Activated naive CD8-positive, alpha-beta T cell (primary cell): ENCODE measurements around the gene PPWD1.

Experiments used
- H3K27ac Mint-ChIP-seq: one replicate; pipeline ENCODE4 v1.8.0; 2021; ENCODE audit warnings: mixed read lengths
- H3K27me3 Mint-ChIP-seq: one replicate; pipeline ENCODE4 v1.8.0; 2021; ENCODE audit warnings: mixed read lengths
- H3K36me3 Mint-ChIP-seq: one replicate; pipeline ENCODE4 v1.8.0; 2021; ENCODE audit warnings: mixed read lengths
- H3K4me1 Mint-ChIP-seq: one replicate; pipeline ENCODE4 v1.8.0; 2021; ENCODE audit warnings: low read depth, mixed read lengths
- H3K4me3 Mint-ChIP-seq: one replicate; pipeline ENCODE4 v1.8.0; 2021; ENCODE audit warnings: mild to moderate bottlenecking, mixed read lengths
- H3K9me3 Mint-ChIP-seq: one replicate; pipeline ENCODE4 v1.8.0; 2021; ENCODE audit warnings: low read depth, mixed read lengths

Gene PPWD1

GRCh38 chr5:65562731-65563701 is at the start of gene PPWD1, which contains the start of gene CENPK:
PPWD1 (plus strand) TSS chr5:65563296; CDS start chr5:65563311, 15 bp downstream.
CENPK (minus strand) TSS chr5:65563168; CDS start chr5:65554907, 8,261 bp downstream.
- H3K4me1 Mint-ChIP-seq, result peaks cover 70% of the 10 kb centered on the region
- no peaks in the 10 kb centered on the region for H3K9me3 Mint-ChIP-seq
- peak within 1 kb of the TSS; percentile 99 for H3K27ac Mint-ChIP-seq
- peaks cover 9% of the 10 kb centered on the region for H3K36me3 Mint-ChIP-seq
- peak within 1 kb of the TSS; percentile 98 for H3K4me3 Mint-ChIP-seq
- H3K27me3 Mint-ChIP-seq, result no peaks in the 10 kb centered on the region

GRCh38 chr5:65525726-65526125 is 37.4 kb upstream of the PPWD1 start:
- no peaks in the 10 kb centered on the region for H3K9me3 Mint-ChIP-seq
- H3K4me3 Mint-ChIP-seq, result no peak overlapping the region
- H3K27me3 Mint-ChIP-seq, result no peaks in the 10 kb centered on the region
- H3K36me3 Mint-ChIP-seq, result peaks cover 13% of the 10 kb centered on the region
- H3K27ac Mint-ChIP-seq, result no peak overlapping the region
- no peaks in the 10 kb centered on the region for H3K4me1 Mint-ChIP-seq

GRCh38 chr5:65530904-65531303 is 32.2 kb upstream of the PPWD1 start:
- Mint-ChIP-seq H3K9me3 (no peaks in the 10 kb centered on the region), H3K36me3 (peaks cover 5% of the 10 kb centered on the region), H3K4me1 (no peaks in the 10 kb centered on the region), H3K4me3 (no peak overlapping the region), H3K27me3 (no peaks in the 10 kb centered on the region), H3K27ac (no peak overlapping the region)

- H3K27me3 Mint-ChIP-seq, result no peaks in the 10 kb centered on the region
- H3K27ac Mint-ChIP-seq, result no peak overlapping the region
- no peaks in the 10 kb centered on the region for H3K4me1 Mint-ChIP-seq
- peaks cover 8% of the 10 kb centered on the region for H3K36me3 Mint-ChIP-seq
- no peaks in the 10 kb centered on the region for H3K9me3 Mint-ChIP-seq
- H3K4me3 Mint-ChIP-seq, result no peak overlapping the region
These were observed 27.5 kb upstream of the PPWD1 start for GRCh38 chr5:65535529-65535987.

GRCh38 chr5:65539827-65540226 is 23.3 kb upstream of the PPWD1 start:
- H3K27ac Mint-ChIP-seq, result no peak overlapping the region
- no peak overlapping the region for H3K4me3 Mint-ChIP-seq
- H3K9me3 Mint-ChIP-seq, result no peaks in the 10 kb centered on the region
- H3K4me1 Mint-ChIP-seq, result peaks cover 4% of the 10 kb centered on the region
- H3K36me3 Mint-ChIP-seq, result peaks cover 20% of the 10 kb centered on the region
- H3K27me3 Mint-ChIP-seq, result no peaks in the 10 kb centered on the region

GRCh38 chr5:65544473-65544872 is 18.6 kb upstream of the PPWD1 start:
- H3K4me3 Mint-ChIP-seq, result no peak overlapping the region
- H3K27me3 Mint-ChIP-seq, result no peaks in the 10 kb centered on the region
- H3K36me3 Mint-ChIP-seq, result peaks cover 17% of the 10 kb centered on the region
- no peaks in the 10 kb centered on the region for H3K9me3 Mint-ChIP-seq
- no peak overlapping the region for H3K27ac Mint-ChIP-seq
- H3K4me1 Mint-ChIP-seq, result peaks cover 4% of the 10 kb centered on the region

- H3K36me3 Mint-ChIP-seq, result peaks cover 21% of the 10 kb centered on the region
- H3K4me1 Mint-ChIP-seq, result peaks cover 4% of the 10 kb centered on the region
- no peak overlapping the region for H3K27ac Mint-ChIP-seq
- no peaks in the 10 kb centered on the region for H3K9me3 Mint-ChIP-seq
- no peaks in the 10 kb centered on the region for H3K27me3 Mint-ChIP-seq
- H3K4me3 Mint-ChIP-seq, result no peak overlapping the region
These were observed 17.0 kb upstream of the PPWD1 start for GRCh38 chr5:65546141-65546540.

- Mint-ChIP-seq H3K36me3 (peaks cover 21% of the 10 kb centered on the region), H3K27me3 (no peaks in the 10 kb centered on the region), H3K4me3 (no peak overlapping the region), H3K27ac (no peak overlapping the region), H3K4me1 (peaks cover 4% of the 10 kb centered on the region), H3K9me3 (no peaks in the 10 kb centered on the region)
These were observed 14.8 kb upstream of the PPWD1 start for GRCh38 chr5:65548281-65548680.

- H3K27ac Mint-ChIP-seq, result no peak overlapping the region
- no peaks in the 10 kb centered on the region for H3K9me3 Mint-ChIP-seq
- H3K36me3 Mint-ChIP-seq, result peaks cover 28% of the 10 kb centered on the region
- no peak overlapping the region for H3K4me3 Mint-ChIP-seq
- no peaks in the 10 kb centered on the region for H3K27me3 Mint-ChIP-seq
- H3K4me1 Mint-ChIP-seq, result peaks cover 20% of the 10 kb centered on the region
These were observed 9.2 kb upstream of the PPWD1 start for GRCh38 chr5:65553941-65554340.

- Mint-ChIP-seq H3K27ac (no peak overlapping the region), H3K36me3 (peaks cover 23% of the 10 kb centered on the region), H3K4me3 (no peak overlapping the region), H3K9me3 (no peaks in the 10 kb centered on the region), H3K4me1 (peaks cover 29% of the 10 kb centered on the region), H3K27me3 (no peaks in the 10 kb centered on the region)
These were observed 7.8 kb upstream of the PPWD1 start for GRCh38 chr5:65555287-65555686.

- peaks cover 34% of the 10 kb centered on the region for H3K4me1 Mint-ChIP-seq
- H3K9me3 Mint-ChIP-seq, result no peaks in the 10 kb centered on the region
- no peak overlapping the region for H3K4me3 Mint-ChIP-seq
- no peak overlapping the region for H3K27ac Mint-ChIP-seq
- H3K27me3 Mint-ChIP-seq, result no peaks in the 10 kb centered on the region
- peaks cover 19% of the 10 kb centered on the region for H3K36me3 Mint-ChIP-seq
These were observed 6.9 kb upstream of the PPWD1 start for GRCh38 chr5:65556181-65556580.

GRCh38 chr5:65556718-65557117 is 6.4 kb upstream of the PPWD1 start:
- no peak overlapping the region for H3K27ac Mint-ChIP-seq
- H3K9me3 Mint-ChIP-seq, result no peaks in the 10 kb centered on the region
- H3K27me3 Mint-ChIP-seq, result no peaks in the 10 kb centered on the region
- H3K36me3 Mint-ChIP-seq, result peaks cover 19% of the 10 kb centered on the region
- H3K4me3 Mint-ChIP-seq, result no peak overlapping the region
- peaks cover 38% of the 10 kb centered on the region for H3K4me1 Mint-ChIP-seq

GRCh38 chr5:65563777-65564176 is 681 bp downstream of the PPWD1 start:
- peaks cover 3% of the 10 kb centered on the region for H3K36me3 Mint-ChIP-seq
- no peaks in the 10 kb centered on the region for H3K27me3 Mint-ChIP-seq
- peaks cover 70% of the 10 kb centered on the region for H3K4me1 Mint-ChIP-seq
- peak overlapping the region; percentile 99 for H3K27ac Mint-ChIP-seq
- H3K9me3 Mint-ChIP-seq, result no peaks in the 10 kb centered on the region
- peak overlapping the region; percentile 98 for H3K4me3 Mint-ChIP-seq

- H3K4me1 Mint-ChIP-seq, result peaks cover 59% of the 10 kb centered on the region
- no peaks in the 10 kb centered on the region for H3K9me3 Mint-ChIP-seq
- peak overlapping the region; percentile 58 for H3K27ac Mint-ChIP-seq
- H3K27me3 Mint-ChIP-seq, result no peaks in the 10 kb centered on the region
- H3K36me3 Mint-ChIP-seq, result peaks cover 3% of the 10 kb centered on the region
- H3K4me3 Mint-ChIP-seq, result peak overlapping the region; percentile 46
These were observed 3.4 kb downstream of the PPWD1 start for GRCh38 chr5:65566505-65566904.

- H3K4me1 Mint-ChIP-seq, result peaks cover 50% of the 10 kb centered on the region
- no peaks in the 10 kb centered on the region for H3K9me3 Mint-ChIP-seq
- H3K4me3 Mint-ChIP-seq, result no peak overlapping the region
- H3K36me3 Mint-ChIP-seq, result peaks cover 9% of the 10 kb centered on the region
- no peaks in the 10 kb centered on the region for H3K27me3 Mint-ChIP-seq
- H3K27ac Mint-ChIP-seq, result peak overlapping the region; percentile 17
These were observed 7.6 kb downstream of the PPWD1 start for GRCh38 chr5:65570598-65571226.
